Neural crest cell (in vitro differentiated cells): ENCODE data around the gene TBXAS1. TPM values are rescaled to one million over a fixed set of nuclear protein-coding genes. Genes with fewer than 3 reads are reported as not detected.

ENCODE experiments used
- DNase-seq: peaks from one replicate; pipeline ENCODE4 v3.0.0; 2021; ENCODE audit warnings: low read depth, mixed read lengths, low spot score
- H3K27ac Mint-ChIP-seq: one replicate; pipeline ENCODE4 v1.8.0; 2021; ENCODE audit warnings: mild to moderate bottlenecking, mixed read lengths; ENCODE audit not compliant: unreplicated experiment
- H3K27me3 Mint-ChIP-seq: 2 replicates; pipeline ENCODE4 v1.8.0; 2021; ENCODE audit warnings: low read depth, mild to moderate bottlenecking, mixed read lengths
- H3K36me3 Mint-ChIP-seq: 2 replicates; pipeline ENCODE4 v1.8.0; 2021; ENCODE audit warnings: low read depth, mild to moderate bottlenecking, mixed read lengths
- H3K4me1 Mint-ChIP-seq: 2 replicates; pipeline ENCODE4 v1.8.0; 2021; ENCODE audit warnings: mixed read lengths
- H3K4me3 Mint-ChIP-seq: one replicate; pipeline ENCODE4 v1.8.0; 2021; ENCODE audit warnings: mild to moderate bottlenecking, mixed read lengths
- H3K9me3 Mint-ChIP-seq: 2 replicates; pipeline ENCODE4 v1.8.0; 2021; ENCODE audit warnings: mixed read lengths
- CTCF ChIP-seq: fragments of 200-600 bp; sonication (generic); conservative IDR thresholded peaks from 2 replicates; pipeline ENCODE4 v1.5.0; 2021; ENCODE audit warnings: antibody characterized with exemption, mild to moderate bottlenecking
- total RNA-seq: library from RNA; stranded (reverse); gene quantifications from 2 replicates; pipeline ENCODE4 v1.2.1, GENCODE V29; 2021

Gene TBXAS1
- total RNA-seq, 1 donor from 2014 or later: 5.7 TPM

GRCh38 chr7:139850906-139851305, 21.8 kb downstream of the TBXAS1 start:
- TF ChIP-seq CTCF: no peak

GRCh38 chr7:139851770-139852481, 22.9 kb downstream of the TBXAS1 start:
- no peak overlapping the region for H3K27ac Mint-ChIP-seq
- TF ChIP-seq CTCF: no peak

More at GRCh38 chr7:139850906-139851305, 21.8 kb downstream of the TBXAS1 start:
- H3K9me3 Mint-ChIP-seq: peaks cover 6% of the 10 kb centered on the region
- H3K36me3 Mint-ChIP-seq: no peaks in the 10 kb centered on the region
- H3K4me1 Mint-ChIP-seq: peaks cover 4% of the 10 kb centered on the region
- no peak overlapping the region for H3K27ac Mint-ChIP-seq
- no peak for DNase-seq
- H3K27me3 Mint-ChIP-seq: no peaks in the 10 kb centered on the region
- H3K4me3 Mint-ChIP-seq: no peak overlapping the region

GRCh38 chr7:139852482-139852845, 23.4 kb downstream of the TBXAS1 start:
- Mint-ChIP-seq H3K9me3 (peaks cover 9% of the 10 kb centered on the region), H3K27me3 (no peaks in the 10 kb centered on the region), H3K36me3 (no peaks in the 10 kb centered on the region), H3K4me3 (no peak overlapping the region), H3K27ac (no peak overlapping the region), H3K4me1 (peaks cover 8% of the 10 kb centered on the region)
- TF ChIP-seq CTCF: no peak
- DNase-seq: no peak

More at GRCh38 chr7:139851770-139852481, 22.9 kb downstream of the TBXAS1 start:
- Mint-ChIP-seq H3K4me3 (no peak overlapping the region), H3K9me3 (peaks cover 6% of the 10 kb centered on the region), H3K36me3 (no peaks in the 10 kb centered on the region), H3K4me1 (peaks cover 8% of the 10 kb centered on the region), H3K27me3 (no peaks in the 10 kb centered on the region)
- DNase-seq: no peak

GRCh38 chr7:139853506-139854123, 24.6 kb downstream of the TBXAS1 start:
- no peak for DNase-seq
- no peak overlapping the region for H3K27ac Mint-ChIP-seq
- peaks cover 8% of the 10 kb centered on the region for H3K4me1 Mint-ChIP-seq
- no peak overlapping the region for H3K4me3 Mint-ChIP-seq
- H3K9me3 Mint-ChIP-seq: peaks cover 6% of the 10 kb centered on the region
- no peaks in the 10 kb centered on the region for H3K36me3 Mint-ChIP-seq
- H3K27me3 Mint-ChIP-seq: no peaks in the 10 kb centered on the region
- no peak for TF ChIP-seq CTCF

GRCh38 chr7:139854124-139854511, 25.1 kb downstream of the TBXAS1 start:
- no peak for DNase-seq
- Mint-ChIP-seq H3K4me3 (no peak overlapping the region), H3K36me3 (no peaks in the 10 kb centered on the region), H3K27ac (no peak overlapping the region), H3K4me1 (peaks cover 8% of the 10 kb centered on the region), H3K9me3 (peaks cover 6% of the 10 kb centered on the region), H3K27me3 (no peaks in the 10 kb centered on the region)
- TF ChIP-seq CTCF: no peak
